GM12801 (cell line): ENCODE data around the gene RMDN2.

ENCODE experiments used
- TF ChIP-seq, protein P1 (sequence below): IDR thresholded peaks from one replicate; pipeline ENCODE4 v1.5.1; 2011; ENCODE audit warnings: control low read depth; ENCODE audit not compliant: insufficient read length; ENCODE audit errors: extremely low read depth

The RMDN2 gene

DNA sequence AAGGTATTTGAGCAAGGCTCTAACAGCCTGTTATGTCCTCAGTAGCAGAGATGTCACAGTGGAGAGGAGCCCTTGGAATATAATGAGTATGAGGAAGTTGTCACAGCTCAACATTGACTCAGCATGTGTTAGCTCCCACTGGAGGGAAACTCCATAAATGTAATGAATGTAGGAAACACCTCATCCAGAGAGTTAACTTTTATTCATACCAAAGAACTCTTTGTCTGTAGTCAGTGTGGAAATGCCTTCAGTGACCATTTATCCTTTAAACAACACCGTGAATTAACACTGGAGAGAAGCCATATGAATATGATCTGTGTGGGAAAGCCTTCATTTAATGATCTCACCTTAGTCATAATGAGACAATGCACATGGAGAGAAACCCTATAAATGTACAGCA lies 91.1 kb downstream of the RMDN2 start:
- TF ChIP-seq, protein P1, sequence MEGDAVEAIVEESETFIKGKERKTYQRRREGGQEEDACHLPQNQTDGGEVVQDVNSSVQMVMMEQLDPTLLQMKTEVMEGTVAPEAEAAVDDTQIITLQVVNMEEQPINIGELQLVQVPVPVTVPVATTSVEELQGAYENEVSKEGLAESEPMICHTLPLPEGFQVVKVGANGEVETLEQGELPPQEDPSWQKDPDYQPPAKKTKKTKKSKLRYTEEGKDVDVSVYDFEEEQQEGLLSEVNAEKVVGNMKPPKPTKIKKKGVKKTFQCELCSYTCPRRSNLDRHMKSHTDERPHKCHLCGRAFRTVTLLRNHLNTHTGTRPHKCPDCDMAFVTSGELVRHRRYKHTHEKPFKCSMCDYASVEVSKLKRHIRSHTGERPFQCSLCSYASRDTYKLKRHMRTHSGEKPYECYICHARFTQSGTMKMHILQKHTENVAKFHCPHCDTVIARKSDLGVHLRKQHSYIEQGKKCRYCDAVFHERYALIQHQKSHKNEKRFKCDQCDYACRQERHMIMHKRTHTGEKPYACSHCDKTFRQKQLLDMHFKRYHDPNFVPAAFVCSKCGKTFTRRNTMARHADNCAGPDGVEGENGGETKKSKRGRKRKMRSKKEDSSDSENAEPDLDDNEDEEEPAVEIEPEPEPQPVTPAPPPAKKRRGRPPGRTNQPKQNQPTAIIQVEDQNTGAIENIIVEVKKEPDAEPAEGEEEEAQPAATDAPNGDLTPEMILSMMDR = no peak

DNA sequence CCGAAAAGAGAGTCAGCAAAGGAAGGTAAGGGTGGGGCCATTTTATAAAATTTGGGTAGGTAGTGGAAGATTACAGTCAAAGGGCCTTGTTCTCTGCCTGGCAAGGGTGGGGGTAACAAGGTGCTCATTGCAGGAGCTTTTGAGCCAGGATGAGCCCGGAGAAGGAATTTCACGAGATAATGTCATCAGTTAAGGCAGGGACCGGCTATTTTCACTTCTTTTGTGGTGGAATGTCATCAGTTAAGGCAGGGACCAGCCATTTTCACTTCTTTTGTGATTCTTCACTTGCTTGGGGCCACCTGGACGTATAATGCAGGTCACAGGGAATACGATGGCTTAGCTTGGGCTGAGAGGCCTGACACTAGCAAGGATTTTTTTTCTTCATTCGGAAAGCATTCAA lies 92.7 kb downstream of the RMDN2 start:
- TF ChIP-seq, protein P1 = no peak

DNA sequence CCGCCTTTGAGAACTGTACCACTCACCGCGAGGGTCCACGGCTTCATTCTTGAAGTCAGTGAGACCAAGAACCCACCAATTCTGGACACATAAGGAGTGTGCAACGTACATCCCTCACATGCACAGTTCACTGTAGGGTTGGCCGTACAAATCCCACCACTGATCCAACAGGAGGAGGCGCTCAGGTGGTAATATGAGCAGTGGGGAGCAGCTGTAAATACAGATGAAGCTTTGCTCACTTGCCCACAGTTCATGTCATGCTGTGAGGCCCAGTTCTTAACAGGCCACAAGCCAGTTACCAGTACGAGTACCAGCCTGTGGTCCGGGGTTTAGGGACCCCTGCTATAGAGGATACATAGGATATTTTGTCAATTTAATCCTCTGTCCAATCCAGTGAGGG lies 96.5 kb downstream of the RMDN2 start:
- TF ChIP-seq, protein P1 = no peak

DNA sequence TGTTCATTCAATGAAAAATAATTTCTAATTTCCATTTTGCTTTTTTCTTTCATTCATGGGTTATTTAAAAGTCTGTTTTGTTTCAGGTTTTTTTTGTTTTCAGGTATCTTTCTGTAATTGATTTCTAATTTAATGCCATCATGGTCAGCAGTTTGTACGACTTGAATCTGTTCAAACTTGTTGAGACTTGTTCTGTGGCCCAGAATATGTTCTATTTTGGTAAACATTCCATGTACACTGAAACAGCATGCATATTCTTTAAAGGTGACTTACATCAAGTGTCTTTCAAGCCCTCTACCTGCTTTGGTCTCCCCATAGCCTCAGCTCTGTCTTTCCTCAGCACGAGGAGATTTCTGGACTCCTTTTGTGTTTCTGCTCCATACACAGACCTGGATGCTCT lies 101.8 kb downstream of the RMDN2 start:
- TF ChIP-seq, protein P1 = no peak

DNA sequence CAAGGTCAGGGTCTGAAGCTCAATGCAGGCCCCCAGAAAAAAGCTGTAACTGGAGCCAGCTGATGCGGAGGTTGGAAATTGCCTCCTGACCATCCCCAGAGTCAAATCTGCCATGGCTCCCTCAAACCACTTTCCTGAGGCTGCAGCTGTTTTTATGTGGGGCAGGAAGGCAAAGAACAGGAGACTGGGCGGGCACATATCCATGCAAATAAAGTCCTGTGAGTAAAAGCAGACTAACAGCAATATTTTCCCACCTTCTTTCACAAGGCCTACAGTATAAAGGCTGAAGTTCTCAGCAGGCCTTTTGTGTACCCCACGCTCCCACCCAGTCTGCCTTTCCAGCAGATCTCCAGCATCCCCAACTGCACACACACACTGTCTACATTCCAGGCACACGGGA lies 103.7 kb downstream of the RMDN2 start:
- TF ChIP-seq, protein P1 = no peak

DNA sequence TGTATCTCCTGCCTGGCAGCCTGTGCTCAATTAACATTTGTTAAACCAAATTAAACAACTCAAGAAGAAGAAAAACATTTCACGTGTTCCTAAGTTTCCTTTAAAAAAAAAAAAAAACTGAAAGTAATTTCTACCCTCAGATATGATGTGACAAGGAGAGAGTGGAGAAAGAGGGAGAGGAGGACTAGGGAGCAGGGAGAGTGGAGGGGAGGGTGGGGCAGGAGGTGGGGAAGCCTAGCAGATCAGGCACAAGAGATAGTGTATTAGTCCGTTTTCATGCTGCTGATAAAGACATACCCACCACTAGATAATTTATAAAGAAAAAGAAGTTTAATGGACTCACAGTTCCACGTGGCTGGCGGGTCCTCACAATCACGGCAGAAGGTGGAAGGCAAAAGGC lies 104.4 kb downstream of the RMDN2 start:
- TF ChIP-seq, protein P1 = no peak

DNA sequence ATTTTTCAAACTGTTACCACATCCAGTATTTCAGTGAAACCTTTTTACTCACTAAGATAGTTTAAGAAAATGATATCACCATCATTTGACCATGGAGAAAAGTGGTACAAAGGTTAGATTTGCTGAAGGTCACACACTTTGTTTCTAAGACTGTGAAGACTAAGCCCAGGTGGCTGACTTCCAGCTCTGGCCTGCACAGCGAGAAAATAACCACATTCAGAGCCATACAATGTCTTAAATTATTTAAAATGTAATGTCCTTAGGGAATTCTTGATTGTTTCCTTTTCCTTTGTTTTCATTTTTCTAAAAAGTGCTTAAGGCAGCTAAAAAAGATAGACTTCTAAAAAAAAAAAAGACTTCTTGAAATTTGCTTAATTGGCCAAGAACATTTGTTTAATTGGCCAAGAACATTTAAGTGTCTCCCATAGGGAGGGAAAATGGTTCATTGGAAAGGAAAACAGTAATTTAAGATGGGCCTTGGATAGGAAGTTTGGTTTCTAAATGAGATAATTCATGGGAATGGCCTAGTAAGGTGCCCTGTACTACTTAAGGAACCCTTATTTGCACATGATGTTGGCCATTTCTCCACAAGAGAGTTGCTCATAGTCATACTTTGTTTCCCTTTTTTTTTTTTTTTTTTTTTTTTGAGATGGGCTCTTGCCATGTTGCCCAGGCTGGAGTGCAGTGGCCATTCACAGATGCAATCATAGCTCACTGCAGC lies 105.7 kb downstream of the RMDN2 start:
- TF ChIP-seq, protein P1 = no peak
